Stimulated activated CD8-positive, alpha-beta memory T cell treated with anti-CD3 and anti-CD28 coated beads, Interleukin-4, amount 100 ng/mL, for 4 hours (primary cell): Measurements from ENCODE around the gene C1QTNF2.

Source experiments
- DNase-seq, 2 donors: peaks; one replicate each; pipeline ENCODE4 v3.0.0-alpha.2; 2020; ENCODE audit warnings: low read depth in 2 of 2, low spot score in 1 of 2

Gene C1QTNF2

DNA sequence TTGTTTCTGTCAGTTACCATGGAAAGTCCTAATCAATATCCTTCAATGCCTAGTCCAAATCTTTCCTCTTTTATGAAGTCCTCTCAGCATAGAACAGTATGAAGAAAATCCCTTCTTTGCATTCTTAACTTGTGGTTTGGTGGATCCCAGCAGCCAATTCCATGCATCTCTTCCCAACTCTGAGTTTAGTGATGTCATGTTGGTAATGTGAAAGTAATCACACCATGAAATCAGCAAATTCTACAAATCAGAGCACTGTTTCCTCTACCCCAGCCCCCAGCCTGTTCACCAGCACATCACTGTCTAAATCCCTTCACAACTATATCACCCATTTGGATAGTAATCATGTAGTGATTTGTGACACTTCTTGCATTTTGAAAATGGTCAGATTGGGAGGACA is 4.7 kb upstream of the C1QTNF2 start:
- DNase-seq = no peak

DNA sequence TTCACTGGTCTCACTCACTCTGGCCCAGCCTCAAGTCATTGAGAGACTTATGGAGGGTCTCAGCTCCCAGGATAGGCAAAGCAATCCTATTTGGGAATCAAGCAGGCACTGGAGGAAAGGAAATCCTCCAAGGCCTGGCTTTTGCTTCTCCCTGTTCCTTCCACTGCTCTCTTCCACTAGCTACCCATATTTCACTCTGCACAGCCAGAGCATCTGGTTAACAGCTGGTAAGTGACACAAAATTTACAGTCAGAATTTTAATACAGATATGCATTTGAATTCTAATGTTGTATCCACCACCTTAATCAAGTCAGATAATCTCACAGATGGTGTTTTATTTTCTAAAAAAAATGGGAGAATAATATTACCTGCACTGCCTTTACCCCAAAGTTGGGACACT is 868 bp upstream of the C1QTNF2 start:
- DNase-seq = no peak

DNA sequence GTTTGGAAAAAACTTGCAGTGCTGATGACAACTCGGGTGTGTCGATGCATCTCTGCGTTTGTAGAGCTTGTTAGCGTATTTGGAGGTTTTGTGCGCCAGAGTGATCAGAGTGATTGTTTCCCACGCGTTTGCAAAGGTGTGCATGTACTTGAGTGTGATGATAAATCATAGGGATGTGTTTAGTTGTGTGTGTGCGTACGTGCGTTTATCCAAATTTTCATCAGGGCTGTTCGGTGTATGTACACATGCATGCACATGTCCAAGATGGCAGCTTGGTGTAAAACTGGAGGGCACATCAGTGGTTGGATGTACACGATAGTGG is 248 bp upstream of the C1QTNF2 start:
- no peak for DNase-seq

DNA sequence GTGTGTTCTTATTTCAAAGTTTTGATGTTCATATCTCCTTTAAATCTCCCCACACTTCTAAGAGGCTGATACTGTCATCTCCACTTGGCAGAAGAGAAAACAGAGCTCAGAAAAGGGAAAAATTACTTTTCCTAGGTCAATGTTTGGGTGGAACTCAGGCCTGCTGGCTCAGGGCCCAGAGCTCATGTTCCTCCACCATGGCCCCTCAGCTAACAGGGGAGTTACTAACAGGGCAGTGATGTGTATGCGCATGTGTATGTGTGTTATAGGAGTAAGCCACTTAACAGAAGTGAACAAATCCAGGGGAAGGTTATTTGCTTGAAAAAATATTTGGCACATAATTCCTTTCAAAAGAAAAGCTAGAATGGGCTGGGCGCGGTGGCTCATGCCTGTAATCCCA is 2.5 kb downstream of the C1QTNF2 start:
- DNase-seq = no peak

DNA sequence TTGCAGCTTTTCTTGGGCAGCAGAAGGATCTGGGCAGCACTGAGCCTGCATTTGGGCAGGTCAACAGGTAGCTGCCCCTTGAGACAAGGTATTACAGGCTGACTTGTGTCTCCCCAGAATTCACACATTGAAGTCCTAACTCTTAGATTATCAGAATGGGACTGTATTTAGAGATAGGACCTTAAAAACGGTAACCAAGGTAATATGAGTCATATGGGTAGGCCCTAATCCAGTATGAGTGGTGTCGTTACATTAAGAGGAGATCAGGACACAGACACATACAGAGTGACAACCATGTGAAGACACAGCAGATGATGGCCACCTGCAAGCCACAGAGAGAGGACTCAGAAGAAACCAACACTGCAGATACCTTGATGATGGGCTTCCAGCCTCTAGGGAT is 3.2 kb downstream of the C1QTNF2 start:
- DNase-seq = no peak

DNA sequence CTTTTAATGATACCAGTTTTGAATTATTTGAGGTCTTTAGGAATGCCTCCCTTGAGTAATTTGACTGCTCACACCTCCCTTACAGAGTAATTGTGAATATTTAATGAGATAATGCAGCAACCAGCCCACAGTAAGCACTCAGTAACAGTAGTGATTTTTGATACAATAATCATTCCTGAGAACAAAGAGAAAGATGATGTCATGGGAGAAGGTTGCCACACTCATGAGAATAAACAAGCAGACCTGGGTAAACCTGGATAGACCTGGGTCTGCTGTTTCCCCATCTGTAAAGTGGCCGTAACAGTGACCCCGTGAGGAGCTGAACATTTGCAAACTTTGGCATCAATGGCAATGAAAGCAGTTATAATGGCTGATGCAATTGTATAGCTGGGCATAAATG is 4.2 kb downstream of the C1QTNF2 start:
- DNase-seq = no peak

DNA sequence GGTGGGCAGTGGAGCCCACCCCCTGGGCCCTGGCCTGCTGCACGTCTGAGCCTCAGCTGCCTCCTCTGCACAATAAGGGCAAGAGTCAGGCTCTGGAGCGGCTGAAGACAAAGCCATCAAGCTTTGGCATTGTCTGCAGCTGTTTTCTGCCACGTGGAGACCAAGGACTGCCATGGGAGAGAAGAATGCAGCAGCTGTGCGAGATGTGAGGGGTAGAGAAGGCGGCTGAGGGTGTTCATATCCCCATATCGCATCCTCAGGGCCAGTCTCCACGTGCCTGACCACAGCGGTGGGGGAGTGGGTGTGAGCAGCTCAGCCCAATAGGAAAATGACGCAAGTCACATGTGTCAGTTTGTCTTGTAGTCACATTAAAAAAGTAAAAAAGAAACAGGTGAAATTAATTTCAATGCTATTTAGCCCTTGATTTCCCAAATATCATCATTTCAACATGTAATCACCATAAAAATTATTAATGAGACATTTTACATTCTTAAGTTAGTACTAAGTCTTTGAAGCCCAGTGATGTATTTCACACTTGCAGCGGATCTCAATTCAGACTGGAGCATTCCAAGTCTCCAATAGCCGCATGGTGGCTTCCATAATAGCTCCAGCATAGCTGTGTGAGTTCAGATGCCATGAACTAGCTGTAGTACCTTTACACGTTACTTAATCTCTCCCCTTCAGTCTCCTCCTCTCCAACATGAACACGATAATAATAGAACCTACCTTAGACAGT is 6.6 kb downstream of the C1QTNF2 start:
- DNase-seq = no peak

DNA sequence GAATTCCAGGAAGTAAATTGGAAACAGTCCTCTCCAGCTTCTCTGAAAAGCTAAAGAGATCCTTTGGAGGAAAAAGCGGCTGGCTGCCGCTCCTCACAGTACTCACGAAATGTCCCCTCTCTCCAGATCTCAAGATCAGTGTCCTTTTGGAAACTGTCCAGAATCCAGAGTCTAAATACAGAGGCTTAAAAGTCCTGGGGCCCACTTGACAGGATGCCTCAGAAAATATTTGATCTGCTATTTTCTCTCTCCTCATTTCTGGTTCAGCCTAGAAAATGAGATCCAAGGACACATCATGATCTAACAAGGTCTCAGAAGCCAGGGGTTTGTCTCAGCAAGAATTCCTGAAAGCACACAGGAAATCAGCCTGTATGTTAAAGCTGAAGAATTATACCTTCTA is 7.2 kb downstream of the C1QTNF2 start:
- no peak for DNase-seq

DNA sequence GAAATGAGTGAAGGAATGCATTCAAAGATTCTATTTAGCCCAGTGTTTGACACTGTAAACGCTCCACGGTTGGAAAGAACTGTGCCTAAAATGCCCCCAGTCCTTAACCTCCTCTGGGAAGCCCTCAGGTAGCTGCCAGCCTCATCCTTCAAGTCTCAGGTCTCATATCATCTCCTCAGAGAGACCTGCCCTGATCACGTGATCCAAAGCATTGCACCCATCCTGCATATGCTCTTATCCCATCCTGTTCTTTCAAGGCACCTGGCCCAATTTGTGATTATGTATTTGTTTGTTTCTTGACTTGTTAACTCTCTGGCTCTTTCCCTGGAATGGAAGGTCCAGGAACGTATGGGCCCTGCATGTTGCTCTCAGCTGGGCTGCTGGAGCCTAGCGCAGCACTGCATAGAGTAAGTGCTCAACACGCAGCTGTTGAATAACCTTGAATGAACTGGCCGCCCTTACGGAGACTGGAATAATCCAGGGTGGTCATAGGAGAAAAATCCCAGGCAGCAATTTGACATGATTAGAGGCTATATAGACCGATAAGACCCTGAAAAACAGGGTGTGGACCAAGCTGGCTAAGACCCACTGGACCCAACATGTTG is 8.7 kb downstream of the C1QTNF2 start:
- no peak for DNase-seq

DNA sequence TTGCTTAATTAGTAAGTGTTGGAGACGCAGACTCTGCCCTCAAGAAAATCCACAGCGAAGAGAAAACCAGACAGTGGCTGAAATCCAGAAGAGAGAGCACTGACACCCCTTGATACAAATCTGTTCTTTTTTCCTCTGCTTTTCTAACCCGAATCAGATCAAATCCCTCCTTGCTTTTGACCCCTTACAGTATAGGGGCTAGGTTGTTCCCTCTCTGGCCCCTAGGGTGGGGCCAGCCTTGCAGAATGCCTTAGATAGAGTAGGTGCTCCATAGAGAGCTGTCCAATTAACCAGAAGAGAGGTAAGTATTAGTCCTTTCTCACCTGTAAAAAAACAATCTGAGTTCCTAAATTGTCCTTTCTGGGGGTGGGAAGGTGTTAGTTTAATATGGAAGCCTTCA is 10.1 kb downstream of the C1QTNF2 start:
- no peak for DNase-seq

DNA sequence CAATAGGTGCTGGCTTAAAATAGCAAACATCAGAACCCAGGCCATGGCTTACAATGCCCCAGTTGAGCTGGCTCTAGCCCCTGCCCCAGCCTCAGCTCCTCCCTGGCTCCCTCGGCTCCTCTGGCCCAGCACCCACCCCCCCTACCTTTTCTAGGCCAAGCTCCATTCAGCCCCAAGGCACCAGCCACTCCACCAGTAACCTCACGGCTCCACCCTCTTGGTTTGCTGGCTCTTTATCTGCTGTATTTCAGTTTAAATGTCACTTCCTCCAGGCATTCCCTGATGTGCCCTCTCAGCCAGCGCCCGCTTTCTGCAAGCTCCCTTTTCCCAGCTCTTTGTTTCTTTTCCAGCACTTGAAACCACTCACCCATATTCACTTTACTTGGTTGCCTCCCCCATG is 10.6 kb downstream of the C1QTNF2 start:
- no peak for DNase-seq

DNA sequence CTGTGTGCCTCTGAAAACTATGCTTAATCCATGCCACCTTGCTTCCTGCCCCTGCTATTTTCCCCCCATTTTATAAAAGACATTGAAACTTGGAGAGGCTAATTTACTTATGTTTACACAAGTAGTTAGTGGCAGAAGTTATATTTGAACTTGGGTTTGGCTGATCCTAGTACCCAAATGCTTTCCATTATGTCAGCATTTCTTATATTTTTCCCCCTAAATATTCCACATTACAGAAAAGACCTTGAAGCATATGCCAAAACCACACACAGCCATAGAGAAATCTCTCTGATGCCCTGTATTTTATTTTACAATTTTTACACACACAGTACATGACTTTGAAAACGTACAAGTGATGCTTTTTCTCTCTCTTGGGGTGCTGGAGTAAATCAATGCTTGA is 11.2 kb downstream of the C1QTNF2 start:
- no peak for DNase-seq

DNA sequence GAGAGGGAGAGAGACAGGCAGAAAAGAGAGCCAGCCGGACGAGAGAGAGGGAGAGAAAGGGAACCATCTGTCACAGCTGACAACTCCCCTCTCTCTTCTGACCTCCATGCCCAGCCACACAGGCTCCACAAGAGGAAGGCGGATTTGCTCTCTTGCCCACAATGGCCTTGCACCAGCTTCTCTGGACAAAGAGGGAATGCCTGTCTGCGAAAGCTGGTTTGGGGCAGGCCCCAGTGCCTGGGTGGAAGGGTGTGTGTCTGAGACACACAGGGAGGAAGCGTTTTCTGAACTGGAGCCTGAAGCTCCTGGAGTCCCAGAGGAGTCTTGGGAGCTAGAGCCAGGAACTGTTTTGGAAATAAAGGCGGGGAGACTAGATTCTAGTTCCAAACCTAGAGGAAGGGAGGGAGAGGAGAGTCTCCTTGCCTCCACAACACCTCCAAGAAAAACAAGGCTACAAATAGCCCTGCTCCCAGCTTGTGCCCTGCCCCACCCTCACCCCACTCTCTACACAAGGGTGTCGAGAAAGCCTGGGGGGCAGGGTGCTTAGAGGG is 12.5 kb downstream of the C1QTNF2 start:
- DNase-seq = no peak

DNA sequence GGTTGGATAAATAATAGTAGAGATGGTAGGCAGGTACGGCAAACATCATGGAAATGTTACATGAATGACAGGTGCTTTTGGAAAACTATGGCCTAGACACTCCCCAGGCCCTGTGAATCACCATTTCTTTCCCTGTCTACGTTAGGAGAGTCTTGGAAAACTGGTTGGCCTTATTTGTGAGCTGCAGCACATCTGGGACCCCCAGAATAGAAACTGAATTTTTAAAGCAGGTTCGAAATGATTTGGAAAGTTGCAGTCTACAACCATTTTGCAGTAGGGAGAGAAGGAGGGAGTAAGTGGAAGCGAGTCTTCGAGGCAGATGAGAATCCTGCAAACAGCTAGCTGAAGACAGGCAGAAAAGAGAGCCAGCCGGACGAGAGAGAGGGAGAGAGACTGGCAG is 13.0 kb downstream of the C1QTNF2 start:
- no peak for DNase-seq

DNA sequence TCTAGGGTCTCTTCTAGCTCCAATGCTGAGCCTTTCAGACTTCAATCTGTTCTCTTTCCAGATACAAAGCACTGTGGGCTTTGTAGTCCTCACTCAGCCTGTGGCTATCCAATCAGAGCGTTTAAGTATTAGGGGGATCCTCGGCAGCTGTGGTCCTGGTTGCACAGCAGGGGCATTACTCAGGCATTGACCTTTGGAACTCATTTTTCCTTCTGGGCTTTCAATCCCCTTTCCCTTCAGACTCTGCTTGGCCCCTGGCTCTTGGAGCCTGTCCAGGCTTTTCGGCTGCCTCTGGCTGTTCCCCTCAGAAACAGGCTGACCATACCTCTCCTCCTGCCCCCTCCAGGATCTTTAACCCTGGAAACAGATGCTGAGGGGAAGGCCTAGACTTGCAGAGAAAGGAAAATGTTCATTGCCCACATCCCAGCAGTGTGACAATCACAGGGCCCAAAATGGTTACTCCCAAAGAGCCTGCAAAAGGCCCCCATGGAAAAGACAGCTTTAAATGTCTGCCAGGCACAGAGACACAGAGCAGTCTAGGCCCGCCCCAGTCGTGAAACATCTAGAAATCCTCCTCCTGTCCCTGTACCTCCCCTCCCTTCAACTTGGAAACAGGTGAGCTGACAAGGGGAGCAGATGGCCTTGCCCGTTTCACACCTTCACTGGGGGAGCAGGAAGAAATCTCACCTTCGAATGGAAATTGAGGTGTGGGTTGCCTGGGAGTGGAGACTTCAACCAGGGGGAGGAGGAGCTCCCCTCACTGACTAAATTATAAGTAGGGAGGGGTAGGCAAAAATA is 13.7 kb downstream of the C1QTNF2 start:
- no peak for DNase-seq

DNA sequence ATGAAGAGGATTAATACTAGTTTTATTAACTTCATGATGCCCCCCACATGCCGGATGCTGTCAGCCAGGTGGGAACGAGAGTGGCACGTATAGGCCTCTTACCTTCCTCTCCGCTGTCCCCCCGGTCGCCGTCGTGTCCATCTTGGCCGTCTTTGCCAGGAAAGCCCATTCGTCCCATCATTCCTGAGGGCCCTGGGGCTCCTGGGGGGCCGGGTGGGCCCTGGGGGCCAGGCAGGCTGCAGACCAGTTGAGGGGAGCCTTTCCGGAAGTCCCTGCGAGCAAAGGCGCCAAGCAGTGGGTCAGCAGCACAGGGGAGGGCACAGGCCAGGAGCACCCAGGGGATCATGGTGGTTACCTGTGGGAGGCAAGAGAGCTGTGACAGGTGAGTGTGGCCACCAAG is 15.8 kb downstream of the C1QTNF2 start:
- DNase-seq = no peak

DNA sequence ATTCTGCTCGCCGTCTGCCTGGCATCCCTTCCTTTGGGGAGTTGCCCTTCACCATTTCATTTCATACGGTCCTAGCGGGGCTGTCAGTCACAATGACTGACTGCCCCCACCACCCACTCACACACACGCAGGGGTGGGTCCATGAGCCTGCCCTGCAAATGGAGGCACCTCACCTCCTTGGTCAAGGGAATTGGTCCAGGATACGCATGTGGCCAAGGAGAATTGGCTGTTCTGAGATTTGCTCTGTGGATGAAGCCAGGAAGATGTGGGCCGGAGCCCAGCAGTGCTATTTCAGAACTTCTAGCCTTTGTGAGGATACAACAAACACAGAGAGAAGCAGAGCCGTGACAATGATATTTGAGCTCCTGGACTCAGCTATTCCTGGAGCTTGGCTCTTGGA is 17.0 kb downstream of the C1QTNF2 start:
- no peak for DNase-seq

DNA sequence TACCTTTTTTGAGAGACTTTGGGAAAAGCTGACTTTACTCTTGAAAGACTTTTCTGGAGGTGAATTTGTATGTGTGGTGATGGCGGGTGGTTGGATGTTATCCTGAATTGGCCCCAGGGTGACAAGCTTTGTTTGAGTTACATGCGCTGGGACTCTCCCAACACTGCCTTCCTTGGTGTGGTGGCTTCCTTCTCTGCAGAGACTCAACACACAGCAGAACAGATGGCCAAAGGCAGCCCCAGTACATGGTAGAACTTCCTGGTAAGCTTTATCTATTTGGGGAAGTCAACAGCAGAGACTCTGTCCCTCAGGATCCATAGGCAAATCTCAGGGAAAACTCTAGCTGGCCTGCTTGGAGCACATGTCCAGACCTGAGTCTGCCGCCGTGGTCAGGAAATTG is 18.1 kb downstream of the C1QTNF2 start:
- no peak for DNase-seq

DNA sequence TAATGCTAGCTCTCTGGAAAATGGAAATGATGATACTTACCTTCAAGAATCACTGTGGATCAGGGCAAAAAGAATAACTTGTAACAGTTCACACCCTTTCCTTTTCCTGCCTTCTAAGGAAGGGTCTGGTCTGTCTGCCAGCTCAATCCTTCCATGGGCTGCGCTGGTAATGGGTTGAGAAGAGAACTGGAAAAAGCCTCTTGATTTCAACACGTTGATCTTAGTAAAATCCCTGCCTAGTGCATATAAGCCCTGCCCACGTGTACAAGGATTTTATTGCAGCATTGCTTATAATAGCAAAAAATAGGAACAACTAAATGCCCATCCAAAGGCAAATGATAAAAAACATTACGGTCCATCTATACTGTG is 20.5 kb downstream of the C1QTNF2 start:
- no peak for DNase-seq

DNA sequence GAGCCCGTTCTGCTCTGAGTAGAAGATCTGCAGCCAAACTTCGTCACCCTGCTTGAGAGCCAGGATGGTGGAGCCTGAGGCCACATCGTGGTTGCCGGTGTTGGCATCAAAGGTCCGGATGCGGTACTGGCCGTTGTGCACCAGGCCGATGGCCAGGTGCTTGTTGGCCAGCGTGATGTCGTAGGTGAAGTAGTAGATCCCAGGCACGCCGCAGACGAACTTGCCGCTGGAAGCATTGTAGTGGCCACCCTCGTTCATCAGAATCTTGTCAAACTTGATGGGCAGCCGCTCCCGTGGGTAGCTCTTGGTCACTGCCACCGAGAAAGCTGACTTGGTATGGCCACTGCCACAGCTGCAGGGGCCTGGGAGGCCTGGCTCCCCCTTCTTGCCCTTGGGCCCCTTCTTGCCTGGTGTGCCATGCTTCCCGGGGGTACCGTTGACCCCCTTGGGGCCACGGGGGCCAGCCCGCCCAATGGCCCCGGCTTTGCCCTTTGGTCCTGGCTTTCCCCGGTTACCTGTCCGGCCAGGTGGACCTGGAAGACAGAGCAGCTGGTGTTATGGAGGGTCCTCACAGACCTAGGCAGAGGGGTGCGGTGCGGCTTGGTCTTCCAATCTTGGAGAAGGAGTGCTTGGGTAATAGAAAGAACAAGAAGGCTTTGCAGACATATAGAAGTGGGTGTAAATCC is 21.0 kb downstream of the C1QTNF2 start:
- DNase-seq = no peak

DNA sequence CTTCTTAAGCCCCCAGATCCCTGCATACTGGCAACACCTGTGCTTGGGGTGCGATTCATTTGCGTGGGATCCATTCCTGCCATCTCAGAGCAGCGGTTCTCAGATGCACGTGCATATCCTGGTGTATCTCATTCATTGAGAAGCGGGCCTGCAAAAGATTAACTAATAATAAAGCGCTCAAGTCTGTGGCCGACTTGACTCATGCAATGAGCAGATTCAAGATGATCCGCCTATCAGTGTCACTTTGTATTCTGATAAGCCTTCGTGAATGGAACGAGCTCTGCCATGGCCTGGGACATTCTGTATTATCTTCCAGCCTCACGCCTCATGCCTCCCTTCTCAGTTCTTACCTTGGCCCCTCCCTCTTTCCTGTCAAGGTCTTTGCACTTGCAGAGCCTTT is 22.3 kb downstream of the C1QTNF2 start:
- DNase-seq = no peak

DNA sequence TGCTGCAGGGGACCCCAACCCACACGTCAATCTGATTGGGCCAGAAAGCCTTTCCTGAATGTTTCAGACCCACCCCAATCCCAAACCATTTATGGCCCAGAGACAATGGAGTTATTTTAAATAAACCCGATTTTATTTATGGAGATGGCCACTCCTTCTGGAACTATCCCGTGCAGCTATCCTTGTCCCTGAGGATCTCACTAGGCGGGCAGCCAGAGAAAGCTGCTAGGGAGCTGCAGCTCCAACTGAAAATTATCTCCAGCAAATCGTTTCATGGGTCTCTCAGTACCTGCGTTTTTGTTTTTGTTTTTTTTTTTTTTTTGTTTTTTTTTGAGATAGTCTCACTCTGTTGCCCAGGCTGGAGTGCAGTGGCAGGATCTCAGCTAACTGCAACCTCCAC is 23.0 kb downstream of the C1QTNF2 start:
- DNase-seq = no peak
